HepG2 (cell line): ENCODE results near the gene AOX1. TPM values are rescaled to one million over a fixed set of nuclear protein-coding genes. Genes with fewer than 3 reads are reported as not detected.

Experiments
- BRCA1 ChIP-seq: sonication (generic); formaldehyde crosslinking; IDR thresholded peaks from 2 replicates; pipeline ENCODE4 v1.4.0; 2020; ENCODE audit warnings: missing genetic modification reagents
- GMEB1 ChIP-seq: sonication (generic); formaldehyde crosslinking; IDR thresholded peaks from 2 replicates; pipeline ENCODE4 v1.5.1; 2020; ENCODE audit warnings: missing genetic modification reagents, mild to moderate bottlenecking, borderline replicate concordance
- HES4 ChIP-seq: sonication (generic); formaldehyde crosslinking; IDR thresholded peaks from 2 replicates; pipeline ENCODE4 v1.9.0; 2021; ENCODE audit warnings: mild to moderate bottlenecking, missing genetic modification reagents, borderline replicate concordance
- KAT8 ChIP-seq: IDR thresholded peaks from 2 replicates; pipeline ENCODE4 v1.6.1; 2016; ENCODE audit warnings: missing genetic modification reagents, missing compliant biosample characterization
- MAZ ChIP-seq, 2 experiments: sonication (generic) in 1 of 2; formaldehyde crosslinking in 1 of 2; IDR thresholded peaks; 2 replicates each; pipeline versions ENCODE4 v1.5.0 to v1.6.1; 2012 to 2020; ENCODE audit warnings: low read depth in 2 of 2, mild to moderate bottlenecking in 2 of 2, borderline replicate concordance in 1 of 2, improper control_type of control experiment in 1 of 2, low read length in 1 of 2, missing genetic modification reagents in 1 of 2, moderate library complexity in 1 of 2
- MLLT10 ChIP-seq: sonication (generic); formaldehyde crosslinking; IDR thresholded peaks from 2 replicates; pipeline ENCODE4 v1.4.0; 2020; ENCODE audit warnings: missing genetic modification reagents
- MYC ChIP-seq: sonication (generic); formaldehyde crosslinking; IDR thresholded peaks from 2 replicates; pipeline ENCODE4 v1.9.0; 2021; ENCODE audit warnings: missing genetic modification reagents, borderline replicate concordance
- NCOA1 ChIP-seq: sonication (generic); formaldehyde crosslinking; IDR thresholded peaks from 2 replicates; pipeline ENCODE4 v1.9.0; 2021; ENCODE audit warnings: missing genetic modification reagents
- NR2F1 ChIP-seq, 2 experiments: fragments of 450-650 bp in 1 of 2; formaldehyde crosslinking in 1 of 2; IDR thresholded peaks; 2 replicates each; pipeline versions ENCODE4 v1.5.0 to v1.6.1; 2016 to 2020; ENCODE audit warnings: mild to moderate bottlenecking in 1 of 2, missing compliant biosample characterization in 1 of 2, missing genetic modification reagents in 1 of 2, moderate library complexity in 1 of 2
- ONECUT2 ChIP-seq: sonication (generic); formaldehyde crosslinking; IDR thresholded peaks from 2 replicates; pipeline ENCODE4 v1.4.0; 2020; ENCODE audit warnings: missing genetic modification reagents
- POLR2A ChIP-seq, 2 experiments: IDR thresholded peaks; 2 replicates each; pipeline ENCODE4 v1.6.1; 2011; ENCODE audit warnings: low read depth in 2 of 2, low read length in 2 of 2, mild to moderate bottlenecking in 1 of 2, moderate library complexity in 1 of 2; ENCODE audit not compliant: insufficient read depth in 1 of 2
- REST ChIP-seq, 2 experiments: IDR thresholded peaks; 2 replicates each; pipeline ENCODE4 v1.6.1; 2011 to 2012; ENCODE audit warnings: low read length in 2 of 2, borderline replicate concordance in 1 of 2, low read depth in 1 of 2, mild to moderate bottlenecking in 1 of 2, moderate library complexity in 1 of 2
- THAP9 ChIP-seq: sonication (generic); formaldehyde crosslinking; IDR thresholded peaks from 2 replicates; pipeline ENCODE4; 2020; ENCODE audit warnings: missing genetic modification reagents, mild to moderate bottlenecking, borderline replicate concordance
- ZNF335 ChIP-seq: sonication (generic); formaldehyde crosslinking; IDR thresholded peaks from 2 replicates; pipeline ENCODE4 v1.4.0; 2020; ENCODE audit warnings: missing genetic modification reagents
- ZNF34 ChIP-seq: sonication (generic); formaldehyde crosslinking; IDR thresholded peaks from 2 replicates; pipeline ENCODE4 v1.4.0; 2020; ENCODE audit warnings: mild to moderate bottlenecking, missing genetic modification reagents, borderline replicate concordance
- ZNF44 ChIP-seq: sonication (generic); formaldehyde crosslinking; IDR thresholded peaks from 2 replicates; pipeline ENCODE4 v1.5.1; 2020; ENCODE audit warnings: mild to moderate bottlenecking, missing genetic modification reagents
- ZNF574 ChIP-seq: sonication (generic); formaldehyde crosslinking; IDR thresholded peaks from 2 replicates; pipeline ENCODE4 v1.4.0; 2020; ENCODE audit warnings: missing genetic modification reagents
- ZNF749 ChIP-seq: sonication (generic); formaldehyde crosslinking; IDR thresholded peaks from 2 replicates; pipeline ENCODE4 v1.8.0; 2022; ENCODE audit warnings: mild to moderate bottlenecking, missing genetic modification reagents, moderate library complexity, borderline replicate concordance
- ZNF75D ChIP-seq: sonication (generic); formaldehyde crosslinking; IDR thresholded peaks from 2 replicates; pipeline ENCODE4 v1.8.1; 2023; ENCODE audit warnings: missing genetic modification reagents, mild to moderate bottlenecking, borderline replicate concordance
- polyA plus RNA-seq, 8 experiments: library from polyadenylated mRNA; depleted of rRNA in 3 of 8; stranded (reverse) in 7 of 8; unstranded in 1 of 8; fragments of >200 nt; fragmentation: Illumina TruSeq in 4 of 8; extraction: Trizol in 4 of 8; gene quantifications; 2 replicates each; pipeline versions ENCODE4 v1.2.1 to v1.2.3, GENCODE V29; 2011 to 2016; ENCODE audit warnings: low read depth in 4 of 8, missing spikeins in 1 of 8, mixed read lengths in 1 of 8; ENCODE audit not compliant: insufficient read depth in 1 of 8
- total RNA-seq, 5 experiments: library from RNA; depleted of rRNA; stranded (reverse); fragments of >200 nt; fragmentation: Illumina TruSeq; extraction: Trizol; gene quantifications; 2 replicates each; pipeline ENCODE4 v1.2.3, GENCODE V29; 2016; ENCODE audit warnings: low read depth in 1 of 5

AOX1 gene
- total and polyA plus RNA-seq, 2 of the 13 experiments (the other 11 are each of a cell fraction or from before 2014, with no cell fraction given), result 9.2 to 18.0 TPM

- TF ChIP-seq ZNF574 (CRISPR knock-in tag), result peak; percentile 97
- no peak for TF ChIP-seq HES4 (CRISPR knock-in tag)
- TF ChIP-seq REST (IDR thresholded peaks at IDR 0.05; ENCODE audit: borderline replicate concordance in 1 of 2, low read depth in 1 of 2, low read length in 2 of 2), result no peak
- no peak for TF ChIP-seq ZNF44 (CRISPR knock-in tag)
- no peak for TF ChIP-seq ZNF34 (CRISPR knock-in tag)
- no peak for TF ChIP-seq THAP9 (CRISPR knock-in tag)
- TF ChIP-seq MAZ (IDR thresholded peaks at IDR 0.05; ENCODE audit: borderline replicate concordance, low read depth, low read length), result no peak
- TF ChIP-seq MAZ (CRISPR knock-in tag; IDR thresholded peaks at IDR 0.05; ENCODE audit: low read depth), result peak; percentile 42; the same call in 1 of the 2 replicates
- TF ChIP-seq ZNF75D (CRISPR knock-in tag), result no peak
- TF ChIP-seq GMEB1 (CRISPR knock-in tag), result no peak
- TF ChIP-seq ONECUT2 (CRISPR knock-in tag), result peak; percentile 66; the same call in 1 of the 2 replicates
- no peak for TF ChIP-seq ZNF749 (CRISPR knock-in tag)
- no peak for TF ChIP-seq NCOA1 (CRISPR knock-in tag)
- TF ChIP-seq NR2F1 (CRISPR knock-in tag; IDR thresholded peaks at IDR 0.05), result peak; percentile 91 to 95
- TF ChIP-seq ZNF335 (CRISPR knock-in tag), result no peak
- no peak for TF ChIP-seq MLLT10 (CRISPR knock-in tag)
- no peak for TF ChIP-seq POLR2A (IDR thresholded peaks at IDR 0.05; ENCODE audit: insufficient read depth in 1 of 2, low read depth in 2 of 2, low read length in 2 of 2)
- no peak for TF ChIP-seq MYC
- no peak for TF ChIP-seq BRCA1
- peak; percentile 61; the same call in 1 of the 2 replicates for TF ChIP-seq KAT8 (CRISPR knock-in tag)
Measured at GRCh38 chr2:200578778-200579177, 7.0 kb upstream of the AOX1 start (continued).
